GM12875 (cell line): ENCODE data around the gene CDH3.

Experiments used
- H3K4me3 ChIP-seq: one replicate; pipeline ENCODE4 v1.5.1; 2011; ENCODE audit warnings: low read depth, low read length, control low read depth
- CTCF ChIP-seq: IDR thresholded peaks from 2 replicates; pipeline ENCODE4 v1.5.1; 2011; ENCODE audit warnings: low read depth, mild to moderate bottlenecking, control low read depth, inconsistent platforms, low read length, moderate library complexity, borderline replicate concordance; ENCODE audit not compliant: insufficient read depth

Gene CDH3

DNA sequence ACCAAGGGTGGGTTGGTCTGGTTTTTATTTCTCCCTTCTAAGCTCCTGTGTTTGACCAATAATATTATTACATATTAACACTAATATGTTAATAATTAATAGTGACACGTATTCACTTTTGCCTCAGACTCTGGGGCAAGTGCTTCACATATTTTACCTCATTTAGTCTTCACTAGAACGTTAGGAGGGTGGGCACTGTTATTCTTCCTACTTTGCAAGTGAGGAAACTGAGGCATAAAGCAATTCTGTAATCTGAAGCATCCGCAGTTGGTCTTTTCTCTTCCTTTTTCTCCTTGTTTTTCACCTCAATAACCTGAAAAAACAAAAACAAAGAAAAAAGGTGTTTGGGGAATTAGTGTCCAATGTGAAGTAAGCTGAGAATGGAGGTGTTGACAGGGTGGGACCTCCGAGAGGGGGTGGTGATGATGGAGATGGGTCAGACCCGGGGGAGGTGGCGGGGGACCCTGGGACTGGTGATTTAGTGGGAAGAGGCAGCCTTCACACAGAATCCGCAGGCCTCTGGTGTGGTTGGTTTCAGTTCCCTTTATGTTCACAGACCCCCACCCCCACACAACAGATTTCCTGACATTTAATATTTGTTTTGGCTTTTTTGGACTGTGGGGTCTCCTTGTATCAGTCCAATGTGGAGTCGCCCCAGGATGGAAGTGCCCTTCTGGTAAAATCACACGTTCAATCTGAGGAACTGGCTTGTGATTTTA is 95.7 kb downstream of the CDH3 start:
- TF ChIP-seq CTCF: no peak
- H3K4me3 ChIP-seq: no peak overlapping the region

GRCh38 chr16:68743664-68744063 is 98.6 kb downstream of the CDH3 start:
- H3K4me3 ChIP-seq: no peak overlapping the region
- no peak for TF ChIP-seq CTCF

DNA sequence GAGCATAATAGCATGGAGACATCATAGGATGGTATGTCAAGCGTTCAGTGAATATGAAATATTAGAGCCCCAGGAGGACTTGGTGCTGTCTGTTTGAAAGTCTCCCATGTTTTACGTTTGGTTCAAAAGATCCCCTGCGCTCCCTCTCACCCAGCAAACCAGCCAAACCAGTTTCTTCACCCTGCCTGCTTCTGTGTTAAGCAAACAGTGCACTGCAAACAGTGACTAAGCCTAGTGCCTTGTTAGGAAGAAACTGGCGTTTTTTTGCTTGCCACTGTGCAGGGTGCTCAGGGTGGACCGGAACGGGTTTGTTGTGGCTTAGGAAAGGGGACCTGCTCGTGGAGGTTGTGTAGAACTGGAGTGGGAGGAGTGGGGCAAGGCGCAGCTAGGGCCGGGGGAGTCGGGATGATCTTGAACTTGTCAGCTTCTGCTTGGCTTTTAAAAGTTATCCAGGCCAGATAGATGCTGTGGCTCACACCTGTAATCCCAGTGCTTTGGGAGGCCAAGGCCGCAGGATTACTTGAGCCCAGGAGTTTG is 99.7 kb downstream of the CDH3 start:
- TF ChIP-seq CTCF: no peak
- no peak overlapping the region for H3K4me3 ChIP-seq

GRCh38 chr16:68746951-68747350 is 101.8 kb downstream of the CDH3 start:
- no peak for TF ChIP-seq CTCF
- no peak overlapping the region for H3K4me3 ChIP-seq

- H3K4me3 ChIP-seq: no peak overlapping the region
- peak; percentile 24; the same call in 1 of the 2 replicates for TF ChIP-seq CTCF
Observed at GRCh38 chr16:68749432-68749831, 104.3 kb downstream of the CDH3 start.
